Activated CD4-positive, alpha-beta T cell treated with anti-CD3 and anti-CD28 coated beads for 48 hours (primary cell): ENCODE results near the gene ABHD14A.

Experiments used
- DNase-seq: peaks from one replicate; pipeline ENCODE4 v3.0.0-alpha.2; 2020

The ABHD14A gene

DNA sequence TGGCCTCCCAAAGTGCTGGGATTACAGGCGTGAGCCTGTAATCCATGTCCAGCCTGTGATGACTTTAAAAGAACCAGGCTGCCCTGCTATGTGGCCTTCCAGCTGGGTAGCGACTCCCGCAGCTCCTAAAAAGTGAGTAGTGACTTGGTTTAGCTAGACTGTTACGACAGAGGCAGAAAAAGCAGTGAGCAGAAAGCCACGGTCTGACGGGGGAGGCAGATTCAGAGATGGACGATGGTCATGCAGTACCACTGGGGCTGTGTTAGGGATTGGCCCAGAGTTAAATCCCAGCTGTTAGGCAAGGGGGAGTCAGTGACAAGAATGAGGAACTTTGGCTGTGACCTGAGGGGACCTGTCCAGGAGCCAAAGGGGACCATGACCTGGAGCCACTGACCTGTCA is 23.9 kb downstream of the ABHD14A start:
- no peak for DNase-seq

- no peak for DNase-seq
Measured at GRCh38 chr3:51999846-52000245, 25.0 kb downstream of the ABHD14A start.

DNA sequence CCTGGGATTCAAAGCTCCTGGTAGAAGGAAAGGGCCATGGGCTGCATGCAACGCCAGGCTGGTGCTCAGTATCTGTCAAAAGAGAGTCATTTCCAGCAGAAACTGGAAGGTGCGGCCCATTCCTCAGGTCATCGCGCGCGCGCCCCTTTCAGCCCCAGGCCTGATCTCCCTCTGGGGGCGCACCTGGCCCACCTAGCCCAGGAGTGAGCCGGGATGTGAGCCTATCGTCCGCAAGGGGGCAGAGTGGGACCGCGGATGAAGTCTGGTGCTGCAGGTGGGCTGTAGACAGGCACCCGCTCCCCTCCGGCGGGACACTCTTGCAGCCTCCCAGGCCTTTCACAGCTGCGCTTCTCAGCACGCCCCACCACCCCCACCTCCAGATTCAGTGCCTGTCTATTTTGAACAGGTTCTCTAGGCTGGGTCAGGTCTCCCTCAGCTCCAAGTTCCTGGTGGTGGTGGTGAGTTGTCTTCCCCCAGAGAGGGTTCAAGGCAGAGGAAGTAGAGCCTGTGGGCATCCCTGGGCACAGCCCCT is 26.6 kb downstream of the ABHD14A start:
- DNase-seq: peak; percentile 89

DNA sequence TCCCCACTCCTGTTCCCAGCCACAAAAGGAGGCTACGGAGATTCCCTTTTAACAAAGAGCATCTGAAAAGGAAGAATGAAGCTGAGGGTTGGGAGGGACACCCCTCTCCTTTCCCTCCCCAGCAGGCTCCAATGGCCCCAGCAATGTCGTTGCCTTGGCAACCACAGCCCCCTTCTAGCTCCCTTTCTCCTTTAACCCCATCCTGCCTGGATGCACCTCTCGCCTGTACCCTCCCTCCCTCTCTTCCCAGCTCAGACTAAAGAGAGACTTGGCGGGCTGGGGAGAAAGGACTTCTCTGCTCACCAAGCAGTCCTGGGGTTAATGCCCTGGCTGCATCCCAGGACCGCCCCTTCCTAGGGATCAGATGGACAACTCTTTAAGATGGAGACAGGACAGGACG is 27.9 kb downstream of the ABHD14A start:
- no peak for DNase-seq

GRCh38 chr3:52004163-52004787 is 29.4 kb downstream of the ABHD14A start:
- no peak for DNase-seq

- DNase-seq: no peak
Measured at GRCh38 chr3:52004906-52005395, 30.1 kb downstream of the ABHD14A start.

GRCh38 chr3:52005571-52005986 is 30.7 kb downstream of the ABHD14A start:
- DNase-seq: no peak

- no peak for DNase-seq
Measured at GRCh38 chr3:52006017-52006819, 31.4 kb downstream of the ABHD14A start.

- no peak for DNase-seq
Measured at GRCh38 chr3:52006820-52007133, 31.9 kb downstream of the ABHD14A start.

DNA sequence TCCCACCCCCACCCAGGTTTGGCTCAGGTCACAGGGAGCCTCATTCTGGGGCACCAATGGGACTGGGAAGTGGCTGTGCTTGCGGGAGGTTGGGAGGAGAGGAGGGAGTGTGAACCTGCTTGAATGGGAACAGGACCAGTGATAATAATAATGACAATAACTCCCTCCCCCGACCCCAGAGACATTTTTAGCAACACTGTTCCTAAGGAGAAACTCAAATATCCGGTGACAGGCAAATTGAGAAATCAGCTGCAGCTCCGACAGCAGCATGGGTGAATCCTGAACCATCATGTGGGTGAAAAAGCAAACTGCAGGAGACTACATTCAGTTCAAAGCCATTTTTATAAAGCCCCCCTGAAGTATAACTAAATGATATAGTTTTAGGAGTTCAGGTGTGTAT is 32.4 kb downstream of the ABHD14A start:
- DNase-seq: no peak

DNA sequence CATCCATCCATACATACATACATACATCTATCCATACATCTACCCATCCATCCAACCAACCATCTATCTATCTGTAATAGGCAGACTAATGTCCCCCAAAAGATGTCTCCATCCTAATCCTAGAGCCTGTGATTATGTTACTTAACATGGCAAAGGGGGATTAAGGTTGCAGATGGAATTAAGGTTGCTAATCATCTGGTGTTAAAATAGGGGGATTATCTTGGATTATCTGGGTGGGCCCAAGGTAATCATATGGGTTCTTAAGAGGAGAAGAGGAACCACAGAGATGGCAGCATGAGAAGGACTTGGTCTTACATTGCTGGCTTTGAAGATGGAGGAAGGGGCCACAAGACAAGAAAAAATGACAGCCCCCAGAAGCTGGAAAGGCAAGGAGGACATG is 35.6 kb downstream of the ABHD14A start:
- DNase-seq: no peak

GRCh38 chr3:52012699-52013098 is 37.8 kb downstream of the ABHD14A start:
- no peak for DNase-seq

DNA sequence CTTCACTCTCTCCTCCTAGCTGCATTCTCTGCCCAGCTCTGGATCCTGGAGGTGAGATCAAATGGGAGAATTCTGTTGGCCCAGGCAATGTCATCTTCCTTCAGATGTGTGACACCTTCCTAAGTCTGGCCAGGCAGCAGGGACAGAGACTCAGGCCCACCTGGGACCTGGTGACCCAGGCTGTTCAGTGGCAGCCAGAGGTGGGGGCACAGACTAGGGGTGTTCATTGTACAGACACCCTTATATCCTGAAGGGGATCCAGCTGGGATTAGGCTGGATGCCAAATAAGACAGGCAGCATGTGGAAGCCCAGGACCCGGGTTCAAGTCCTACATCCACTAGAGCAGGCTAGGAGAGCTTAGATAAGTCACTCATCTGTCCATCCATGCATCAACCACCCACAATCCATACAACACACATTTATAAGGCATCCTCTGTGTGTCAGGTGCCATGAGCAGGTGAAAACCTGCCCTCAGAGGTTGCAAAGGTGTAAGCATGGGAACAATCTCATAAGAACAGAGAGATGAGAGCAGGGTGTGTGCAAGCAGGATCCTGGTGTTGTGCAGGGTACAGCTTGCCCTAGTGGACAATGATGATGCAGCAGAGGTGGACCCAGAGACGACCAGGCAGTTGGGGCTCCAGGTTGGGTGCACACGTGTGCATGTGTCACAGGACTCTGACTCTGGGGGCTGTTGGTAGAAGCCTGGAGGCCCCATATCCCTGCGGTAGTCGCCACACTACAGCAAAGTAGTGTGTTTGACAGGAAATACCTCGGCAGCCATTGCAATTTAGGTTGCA is 39.1 kb downstream of the ABHD14A start:
- no peak for DNase-seq

GRCh38 chr3:52014613-52015012 is 39.7 kb downstream of the ABHD14A start:
- DNase-seq: no peak

GRCh38 chr3:52015438-52016228 is 40.8 kb downstream of the ABHD14A start:
- no peak for DNase-seq

DNA sequence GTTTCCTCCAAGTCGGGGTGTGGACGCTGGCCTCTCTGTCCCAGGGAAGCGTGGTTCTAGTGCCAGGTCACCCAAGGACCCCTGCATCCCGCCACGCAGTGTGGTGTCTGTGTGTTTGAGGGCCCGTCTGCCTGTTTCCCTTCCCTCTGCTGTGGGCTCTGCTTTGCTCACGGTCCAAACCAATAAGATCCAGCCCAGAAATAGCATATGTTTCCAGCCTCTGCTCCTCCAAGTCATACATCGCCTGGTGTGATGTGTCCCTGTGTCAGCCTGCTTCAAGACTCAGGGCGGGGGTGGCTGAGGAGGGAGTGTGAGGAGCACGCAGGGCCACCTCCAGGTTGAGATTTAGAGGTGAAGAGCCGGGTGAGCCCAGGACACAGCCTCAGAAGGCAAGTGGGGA is 42.7 kb downstream of the ABHD14A start:
- DNase-seq: no peak

GRCh38 chr3:52018319-52019000 is 43.6 kb downstream of the ABHD14A start:
- no peak for DNase-seq

- DNase-seq: no peak
Measured at GRCh38 chr3:52019352-52020080, 44.7 kb downstream of the ABHD14A start.

DNA sequence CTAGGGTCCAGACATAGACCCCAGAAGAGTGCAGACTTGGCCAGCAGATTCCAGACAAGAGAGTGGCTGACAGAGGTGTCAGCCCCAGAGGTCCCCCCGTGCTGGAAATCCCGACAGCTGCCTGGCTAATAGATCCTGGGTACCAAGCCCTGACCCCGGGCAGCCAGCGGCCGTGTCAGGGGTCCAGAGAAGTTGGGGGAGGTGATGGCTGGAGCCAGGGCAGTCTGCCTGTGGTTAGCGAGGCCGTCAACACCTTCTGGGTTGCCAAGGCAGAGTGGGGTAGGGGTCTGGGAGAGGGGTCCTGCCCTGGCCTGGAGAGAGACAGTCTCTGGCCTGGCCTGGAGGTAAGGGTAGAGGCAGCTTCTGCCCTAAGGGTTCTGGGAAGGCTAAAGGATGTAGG is 45.9 kb downstream of the ABHD14A start:
- DNase-seq: no peak

- no peak for DNase-seq
Measured at GRCh38 chr3:52021489-52022268, 46.8 kb downstream of the ABHD14A start.
